Heart left ventricle (tissue), 13 donors: ENCODE data around the gene SPESP1.

Experiments
- CTCF ChIP-seq, 12 donors: fragments of 200-600 bp; sonication (generic) in 4 of 12; IDR thresholded peaks; one replicate each; pipeline versions ENCODE4 v1.5.0 to v1.8.0; 2018 to 2022; ENCODE audit warnings: antibody characterized with exemption in 12 of 12, mild to moderate bottlenecking in 5 of 12
- POLR2A ChIP-seq, 2 donors: fragments of 450-650 bp; IDR thresholded peaks; one replicate each; pipeline ENCODE4 v1.6.1; 2017; ENCODE audit warnings: antibody characterized with exemption in 2 of 2, mild to moderate bottlenecking in 2 of 2, moderate library complexity in 2 of 2
- donor health status: ischemic (EF 13 %, LVEDD 7.1; RV severe dilation, severe dysfunction).
- donor health status: DM: no; HTN: yes; CAD: no.
- donor health status: DM: no; HTN: no; CAD: no.
- donor health status: ischemic (EF 25% LVEDD 6.9; RV normal size, moderate dysfunction).
- donor health status: ischemic (EF 25% LVEDD 5.7; RV mildly dilated, moderate dysfunction).
- donor health status: ischemic (EF 35%, LVEDD 5.7; RV mildly dilated, moderate dysfunction).
- donor health status: nonischemic (EF 11% LVEDD 7.7; RV severe dilation, severe dysfunction).
- donor health status: DM: yes; HTN: yes; CAD: no.
- donor health status: PGD.
- donor health status: ischemic (EF 29% LVEDD 5.4; RV normal size, mild dysfunction).
- donor health status: nonischemic (EF 23%, LVEDD 6.1; RV moderate dilation, normal function).

GRCh38 chr15:68957696-68958095 is 27.4 kb downstream of the SPESP1 start:
- TF ChIP-seq CTCF (IDR thresholded peaks at IDR 0.05) (no peak), POLR2A (IDR thresholded peaks at IDR 0.05) (no peak)
